GM23338 (cell line): ENCODE data around the gene ITGA2. TPM values are rescaled to one million over a fixed set of nuclear protein-coding genes. Genes with fewer than 3 reads are reported as not detected.

Source experiments
- ATAC-seq: fragments of 200-7000 bp; cut with Tn5 transposase; 3 replicates; pipeline ENCODE4 v1.9.1; 2020
- DNase-seq: peaks from one replicate; pipeline ENCODE4 v3.0.0-alpha.2; 2015; ENCODE audit warnings: low spot score
- H2AFZ ChIP-seq: fragments of 200-600 bp; sonication (generic); 2 replicates; pipeline ENCODE4 v1.8.0; 2016; ENCODE audit warnings: antibody characterized with exemption, mild to moderate bottlenecking, moderate library complexity
- H3F3A ChIP-seq: fragments of 200-600 bp; sonication (generic); replicated peaks from 2 replicates; pipeline ENCODE4 v1.8.0; 2017; ENCODE audit warnings: antibody characterized with exemption, mixed run types, low read depth
- H3K27ac ChIP-seq: fragments of 200-600 bp; sonication (generic); 2 replicates; pipeline ENCODE4 v1.6.1; 2016; ENCODE audit warnings: low read depth
- H3K27me3 ChIP-seq: fragments of 200-600 bp; sonication (generic); 2 replicates; pipeline ENCODE4 v1.8.0; 2016; ENCODE audit warnings: mild to moderate bottlenecking, mixed run types, moderate library complexity; ENCODE audit not compliant: insufficient read depth
- H3K36me3 ChIP-seq: fragments of 200-600 bp; sonication (generic); 2 replicates; pipeline ENCODE4 v1.8.0; 2016; ENCODE audit warnings: mild to moderate bottlenecking; ENCODE audit not compliant: insufficient read depth
- H3K4me1 ChIP-seq: fragments of 200-600 bp; sonication (generic); 2 replicates; pipeline ENCODE4 v1.8.0; 2016; ENCODE audit warnings: mild to moderate bottlenecking, moderate library complexity; ENCODE audit not compliant: insufficient read depth
- H3K4me2 ChIP-seq: fragments of 200-600 bp; sonication (generic); 2 replicates; pipeline ENCODE4 v1.7.1; 2017; ENCODE audit warnings: mixed run types
- H3K4me3 ChIP-seq: fragments of 200-600 bp; sonication (generic); 2 replicates; pipeline ENCODE4 v1.6.1; 2016; ENCODE audit warnings: mixed run types
- H3K79me2 ChIP-seq: fragments of 200-600 bp; sonication (generic); replicated peaks from 2 replicates; pipeline ENCODE4 v1.8.0; 2017; ENCODE audit warnings: mild to moderate bottlenecking; ENCODE audit not compliant: insufficient read depth
- H3K9me2 ChIP-seq: fragments of 200-600 bp; sonication (generic); 2 replicates; pipeline ENCODE4 v1.8.0; 2017; ENCODE audit not compliant: insufficient read depth
- H4K20me1 ChIP-seq: fragments of 200-600 bp; sonication (generic); replicated peaks from 2 replicates; pipeline ENCODE4 v1.8.0; 2017; ENCODE audit warnings: mild to moderate bottlenecking; ENCODE audit not compliant: insufficient read depth
- H3K27ac Mint-ChIP-seq: 2 replicates; pipeline ENCODE4 v1.8.0; 2020; ENCODE audit warnings: inconsistent platforms, mild to moderate bottlenecking, moderate library complexity, mixed read lengths
- H3K27me3 Mint-ChIP-seq: 3 replicates; pipeline ENCODE4 v1.8.0; 2022; ENCODE audit warnings: low read depth, mild to moderate bottlenecking, moderate library complexity, mixed read lengths, inconsistent platforms; ENCODE audit not compliant: insufficient read depth, poor library complexity
- H3K36me3 Mint-ChIP-seq: 3 replicates; pipeline ENCODE4 v1.8.0; 2021; ENCODE audit warnings: low read depth, mild to moderate bottlenecking, inconsistent platforms, moderate library complexity, mixed read lengths
- H3K4me1 Mint-ChIP-seq: 3 replicates; pipeline ENCODE4 v1.8.0; 2020; ENCODE audit warnings: mild to moderate bottlenecking, inconsistent platforms, mixed read lengths
- H3K4me3 Mint-ChIP-seq: 3 replicates; pipeline ENCODE4 v1.8.0; 2021; ENCODE audit warnings: moderate library complexity, mild to moderate bottlenecking, inconsistent platforms, mixed read lengths
- H3K9me3 Mint-ChIP-seq: 3 replicates; pipeline ENCODE4 v1.8.0; 2020; ENCODE audit warnings: moderate library complexity, mild to moderate bottlenecking, inconsistent platforms, mixed read lengths
- EZH2 ChIP-seq: fragments of 200-600 bp; sonication (generic); IDR thresholded peaks from one replicate; pipeline ENCODE4 v1.8.0; 2017; ENCODE audit warnings: antibody characterized with exemption, mild to moderate bottlenecking, low read depth; ENCODE audit not compliant: unreplicated experiment
- EZH2phosphoT487 ChIP-seq: fragments of 200-600 bp; sonication (generic); IDR thresholded peaks from one replicate; pipeline ENCODE4 v1.8.1; 2018; ENCODE audit warnings: antibody characterized with exemption; ENCODE audit not compliant: unreplicated experiment
- JUNB ChIP-seq: IDR thresholded peaks from one replicate; pipeline ENCODE4 v1.6.1; 2016; ENCODE audit warnings: antibody characterized with exemption; ENCODE audit not compliant: unreplicated experiment
- NANOG ChIP-seq: IDR thresholded peaks from 2 replicates; pipeline ENCODE4 v1.6.1; 2016; ENCODE audit warnings: antibody characterized with exemption, borderline replicate concordance
- POLR2AphosphoS5 ChIP-seq: IDR thresholded peaks from 2 replicates; pipeline ENCODE4 v1.6.1; 2016; ENCODE audit warnings: antibody characterized with exemption, low read depth
- STAT1 ChIP-seq: IDR thresholded peaks from one replicate; pipeline ENCODE4 v1.6.1; 2016; ENCODE audit warnings: antibody characterized with exemption; ENCODE audit not compliant: unreplicated experiment
- ZNF114 ChIP-seq: fragments of 250-450 bp; sonication (Bioruptor Pico); IDR thresholded peaks from 2 replicates; pipeline ENCODE4 v1.5.0; 2020; ENCODE audit warnings: mild to moderate bottlenecking, moderate library complexity
- ZNF331 ChIP-seq: fragments of 250-450 bp; sonication (Bioruptor Pico); IDR thresholded peaks from 2 replicates; pipeline ENCODE4 v1.5.0; 2020; ENCODE audit warnings: low read depth, mild to moderate bottlenecking, moderate library complexity
- polyA plus RNA-seq: library from polyadenylated mRNA; unstranded; fragments of >200 nt; fragmentation: Nextera tagmentation; extraction: Ambion mirVana; gene quantifications from 2 replicates; pipeline ENCODE4 v1.2.1, GENCODE V29; 2016
- total RNA-seq: library from RNA; depleted of rRNA; stranded (reverse); fragments of >200 nt; shearing (Covaris generic); gene quantifications from 2 replicates; pipeline ENCODE4 v1.2.3, GENCODE V29; 2014
- TF ChIP-seq, protein P1 (sequence below), 2 experiments: fragments of 200-600 bp in 1 of 2; sonication (generic) in 1 of 2; conservative IDR thresholded peaks; 2 replicates each; pipeline versions ENCODE4 v1.5.1 to v1.6.1; 2016 to 2017; ENCODE audit warnings: antibody characterized with exemption in 2 of 2, low read depth in 2 of 2, mild to moderate bottlenecking in 2 of 2, moderate library complexity in 1 of 2
- TF ChIP-seq, protein P2 (sequence below): fragments of 250-450 bp; sonication (Bioruptor Pico); IDR thresholded peaks from 2 replicates; pipeline ENCODE4 v1.5.0; 2020; ENCODE audit warnings: mild to moderate bottlenecking, moderate library complexity
- TF ChIP-seq, protein P3 (sequence below): IDR thresholded peaks from 2 replicates; pipeline ENCODE4 v1.6.1; 2016; ENCODE audit warnings: antibody characterized with exemption
- TF ChIP-seq, protein P4 (sequence below): IDR thresholded peaks from one replicate; pipeline ENCODE4 v1.6.1; 2018; ENCODE audit warnings: antibody characterized with exemption; ENCODE audit not compliant: unreplicated experiment

The ITGA2 gene
- total and polyA plus RNA-seq, 2 experiments from 2014 or later = 2.6 to 7.1 TPM

DNA sequence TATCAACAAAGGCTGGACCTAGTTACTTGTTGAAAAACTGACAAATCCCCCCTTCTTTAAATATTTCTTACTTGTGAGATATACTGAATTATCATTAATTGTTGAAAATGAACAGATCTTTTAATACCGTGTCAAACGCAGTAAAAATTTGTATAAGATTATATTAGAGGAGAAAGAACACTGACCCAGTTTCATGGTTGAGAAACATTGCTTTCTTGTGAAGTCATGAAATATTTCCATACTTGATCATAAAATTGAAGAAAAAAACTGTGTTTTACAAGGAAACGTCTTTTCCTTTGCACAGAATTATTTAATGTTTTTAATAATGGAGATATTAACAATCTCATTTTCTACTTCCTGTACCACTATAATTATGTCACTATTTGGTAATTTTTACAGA, 74.6 kb downstream of the ITGA2 start:
- Histone ChIP-seq H3K4me2 (no peak overlapping the region), H3K4me1 (no peaks in the 10 kb centered on the region), H3F3A (no peaks in the 10 kb centered on the region), H3K79me2 (no peaks in the 10 kb centered on the region), H3K36me3 (no peaks in the 10 kb centered on the region), H3K27ac (no peak overlapping the region), H3K27me3 (no peaks in the 10 kb centered on the region), H3K4me3 (no peak overlapping the region), H3K9me2 (no peaks in the 10 kb centered on the region), H4K20me1 (no peaks in the 10 kb centered on the region), H2AFZ (no peak overlapping the region)
- Mint-ChIP-seq H3K27me3 (no peaks in the 10 kb centered on the region), H3K9me3 (no peaks in the 10 kb centered on the region), H3K4me1 (no peaks in the 10 kb centered on the region), H3K36me3 (no peaks in the 10 kb centered on the region), H3K4me3 (no peak overlapping the region), H3K27ac (no peak overlapping the region)
- ATAC-seq (no peak), DNase-seq (no peak)
- TF ChIP-seq EZH2 (no peak), ZNF114 (CRISPR knock-in tag) (no peak), JUNB (no peak), ZNF331 (CRISPR knock-in tag) (no peak), POLR2AphosphoS5 (no peak), NANOG (no peak), EZH2phosphoT487 (no peak), STAT1 (no peak)
- TF ChIP-seq, protein P1, sequence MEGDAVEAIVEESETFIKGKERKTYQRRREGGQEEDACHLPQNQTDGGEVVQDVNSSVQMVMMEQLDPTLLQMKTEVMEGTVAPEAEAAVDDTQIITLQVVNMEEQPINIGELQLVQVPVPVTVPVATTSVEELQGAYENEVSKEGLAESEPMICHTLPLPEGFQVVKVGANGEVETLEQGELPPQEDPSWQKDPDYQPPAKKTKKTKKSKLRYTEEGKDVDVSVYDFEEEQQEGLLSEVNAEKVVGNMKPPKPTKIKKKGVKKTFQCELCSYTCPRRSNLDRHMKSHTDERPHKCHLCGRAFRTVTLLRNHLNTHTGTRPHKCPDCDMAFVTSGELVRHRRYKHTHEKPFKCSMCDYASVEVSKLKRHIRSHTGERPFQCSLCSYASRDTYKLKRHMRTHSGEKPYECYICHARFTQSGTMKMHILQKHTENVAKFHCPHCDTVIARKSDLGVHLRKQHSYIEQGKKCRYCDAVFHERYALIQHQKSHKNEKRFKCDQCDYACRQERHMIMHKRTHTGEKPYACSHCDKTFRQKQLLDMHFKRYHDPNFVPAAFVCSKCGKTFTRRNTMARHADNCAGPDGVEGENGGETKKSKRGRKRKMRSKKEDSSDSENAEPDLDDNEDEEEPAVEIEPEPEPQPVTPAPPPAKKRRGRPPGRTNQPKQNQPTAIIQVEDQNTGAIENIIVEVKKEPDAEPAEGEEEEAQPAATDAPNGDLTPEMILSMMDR (conservative IDR thresholded peaks at IDR 0.05; ENCODE audit: low read depth in 2 of 2) = no peak
- TF ChIP-seq, protein P2, sequence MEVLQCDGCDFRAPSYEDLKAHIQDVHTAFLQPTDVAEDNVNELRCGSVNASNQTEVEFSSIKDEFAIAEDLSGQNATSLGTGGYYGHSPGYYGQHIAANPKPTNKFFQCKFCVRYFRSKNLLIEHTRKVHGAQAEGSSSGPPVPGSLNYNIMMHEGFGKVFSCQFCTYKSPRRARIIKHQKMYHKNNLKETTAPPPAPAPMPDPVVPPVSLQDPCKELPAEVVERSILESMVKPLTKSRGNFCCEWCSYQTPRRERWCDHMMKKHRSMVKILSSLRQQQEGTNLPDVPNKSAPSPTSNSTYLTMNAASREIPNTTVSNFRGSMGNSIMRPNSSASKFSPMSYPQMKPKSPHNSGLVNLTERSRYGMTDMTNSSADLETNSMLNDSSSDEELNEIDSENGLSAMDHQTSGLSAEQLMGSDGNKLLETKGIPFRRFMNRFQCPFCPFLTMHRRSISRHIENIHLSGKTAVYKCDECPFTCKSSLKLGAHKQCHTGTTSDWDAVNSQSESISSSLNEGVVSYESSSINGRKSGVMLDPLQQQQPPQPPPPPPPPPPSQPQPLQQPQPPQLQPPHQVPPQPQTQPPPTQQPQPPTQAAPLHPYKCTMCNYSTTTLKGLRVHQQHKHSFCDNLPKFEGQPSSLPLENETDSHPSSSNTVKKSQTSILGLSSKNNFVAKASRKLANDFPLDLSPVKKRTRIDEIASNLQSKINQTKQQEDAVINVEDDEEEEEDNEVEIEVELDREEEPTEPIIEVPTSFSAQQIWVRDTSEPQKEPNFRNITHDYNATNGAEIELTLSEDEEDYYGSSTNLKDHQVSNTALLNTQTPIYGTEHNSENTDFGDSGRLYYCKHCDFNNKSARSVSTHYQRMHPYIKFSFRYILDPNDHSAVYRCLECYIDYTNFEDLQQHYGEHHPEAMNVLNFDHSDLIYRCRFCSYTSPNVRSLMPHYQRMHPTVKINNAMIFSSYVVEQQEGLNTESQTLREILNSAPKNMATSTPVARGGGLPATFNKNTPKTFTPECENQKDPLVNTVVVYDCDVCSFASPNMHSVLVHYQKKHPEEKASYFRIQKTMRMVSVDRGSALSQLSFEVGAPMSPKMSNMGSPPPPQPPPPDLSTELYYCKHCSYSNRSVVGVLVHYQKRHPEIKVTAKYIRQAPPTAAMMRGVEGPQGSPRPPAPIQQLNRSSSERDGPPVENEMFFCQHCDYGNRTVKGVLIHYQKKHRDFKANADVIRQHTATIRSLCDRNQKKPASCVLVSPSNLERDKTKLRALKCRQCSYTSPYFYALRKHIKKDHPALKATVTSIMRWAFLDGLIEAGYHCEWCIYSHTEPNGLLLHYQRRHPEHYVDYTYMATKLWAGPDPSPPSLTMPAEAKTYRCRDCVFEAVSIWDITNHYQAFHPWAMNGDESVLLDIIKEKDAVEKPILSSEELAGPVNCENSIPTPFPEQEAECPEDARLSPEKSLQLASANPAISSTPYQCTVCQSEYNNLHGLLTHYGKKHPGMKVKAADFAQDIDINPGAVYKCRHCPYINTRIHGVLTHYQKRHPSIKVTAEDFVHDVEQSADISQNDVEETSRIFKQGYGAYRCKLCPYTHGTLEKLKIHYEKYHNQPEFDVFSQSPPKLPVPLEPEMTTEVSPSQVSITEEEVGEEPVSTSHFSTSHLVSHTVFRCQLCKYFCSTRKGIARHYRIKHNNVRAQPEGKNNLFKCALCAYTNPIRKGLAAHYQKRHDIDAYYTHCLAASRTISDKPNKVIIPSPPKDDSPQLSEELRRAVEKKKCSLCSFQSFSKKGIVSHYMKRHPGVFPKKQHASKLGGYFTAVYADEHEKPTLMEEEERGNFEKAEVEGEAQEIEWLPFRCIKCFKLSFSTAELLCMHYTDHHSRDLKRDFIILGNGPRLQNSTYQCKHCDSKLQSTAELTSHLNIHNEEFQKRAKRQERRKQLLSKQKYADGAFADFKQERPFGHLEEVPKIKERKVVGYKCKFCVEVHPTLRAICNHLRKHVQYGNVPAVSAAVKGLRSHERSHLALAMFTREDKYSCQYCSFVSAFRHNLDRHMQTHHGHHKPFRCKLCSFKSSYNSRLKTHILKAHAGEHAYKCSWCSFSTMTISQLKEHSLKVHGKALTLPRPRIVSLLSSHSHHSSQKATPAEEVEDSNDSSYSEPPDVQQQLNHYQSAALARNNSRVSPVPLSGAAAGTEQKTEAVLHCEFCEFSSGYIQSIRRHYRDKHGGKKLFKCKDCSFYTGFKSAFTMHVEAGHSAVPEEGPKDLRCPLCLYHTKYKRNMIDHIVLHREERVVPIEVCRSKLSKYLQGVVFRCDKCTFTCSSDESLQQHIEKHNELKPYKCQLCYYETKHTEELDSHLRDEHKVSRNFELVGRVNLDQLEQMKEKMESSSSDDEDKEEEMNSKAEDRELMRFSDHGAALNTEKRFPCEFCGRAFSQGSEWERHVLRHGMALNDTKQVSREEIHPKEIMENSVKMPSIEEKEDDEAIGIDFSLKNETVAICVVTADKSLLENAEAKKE = no peak
- TF ChIP-seq, protein P3, sequence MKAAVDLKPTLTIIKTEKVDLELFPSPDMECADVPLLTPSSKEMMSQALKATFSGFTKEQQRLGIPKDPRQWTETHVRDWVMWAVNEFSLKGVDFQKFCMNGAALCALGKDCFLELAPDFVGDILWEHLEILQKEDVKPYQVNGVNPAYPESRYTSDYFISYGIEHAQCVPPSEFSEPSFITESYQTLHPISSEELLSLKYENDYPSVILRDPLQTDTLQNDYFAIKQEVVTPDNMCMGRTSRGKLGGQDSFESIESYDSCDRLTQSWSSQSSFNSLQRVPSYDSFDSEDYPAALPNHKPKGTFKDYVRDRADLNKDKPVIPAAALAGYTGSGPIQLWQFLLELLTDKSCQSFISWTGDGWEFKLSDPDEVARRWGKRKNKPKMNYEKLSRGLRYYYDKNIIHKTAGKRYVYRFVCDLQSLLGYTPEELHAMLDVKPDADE = no peak
- TF ChIP-seq, protein P4, sequence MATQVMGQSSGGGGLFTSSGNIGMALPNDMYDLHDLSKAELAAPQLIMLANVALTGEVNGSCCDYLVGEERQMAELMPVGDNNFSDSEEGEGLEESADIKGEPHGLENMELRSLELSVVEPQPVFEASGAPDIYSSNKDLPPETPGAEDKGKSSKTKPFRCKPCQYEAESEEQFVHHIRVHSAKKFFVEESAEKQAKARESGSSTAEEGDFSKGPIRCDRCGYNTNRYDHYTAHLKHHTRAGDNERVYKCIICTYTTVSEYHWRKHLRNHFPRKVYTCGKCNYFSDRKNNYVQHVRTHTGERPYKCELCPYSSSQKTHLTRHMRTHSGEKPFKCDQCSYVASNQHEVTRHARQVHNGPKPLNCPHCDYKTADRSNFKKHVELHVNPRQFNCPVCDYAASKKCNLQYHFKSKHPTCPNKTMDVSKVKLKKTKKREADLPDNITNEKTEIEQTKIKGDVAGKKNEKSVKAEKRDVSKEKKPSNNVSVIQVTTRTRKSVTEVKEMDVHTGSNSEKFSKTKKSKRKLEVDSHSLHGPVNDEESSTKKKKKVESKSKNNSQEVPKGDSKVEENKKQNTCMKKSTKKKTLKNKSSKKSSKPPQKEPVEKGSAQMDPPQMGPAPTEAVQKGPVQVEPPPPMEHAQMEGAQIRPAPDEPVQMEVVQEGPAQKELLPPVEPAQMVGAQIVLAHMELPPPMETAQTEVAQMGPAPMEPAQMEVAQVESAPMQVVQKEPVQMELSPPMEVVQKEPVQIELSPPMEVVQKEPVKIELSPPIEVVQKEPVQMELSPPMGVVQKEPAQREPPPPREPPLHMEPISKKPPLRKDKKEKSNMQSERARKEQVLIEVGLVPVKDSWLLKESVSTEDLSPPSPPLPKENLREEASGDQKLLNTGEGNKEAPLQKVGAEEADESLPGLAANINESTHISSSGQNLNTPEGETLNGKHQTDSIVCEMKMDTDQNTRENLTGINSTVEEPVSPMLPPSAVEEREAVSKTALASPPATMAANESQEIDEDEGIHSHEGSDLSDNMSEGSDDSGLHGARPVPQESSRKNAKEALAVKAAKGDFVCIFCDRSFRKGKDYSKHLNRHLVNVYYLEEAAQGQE = no peak
